NCI-H1417 (cell line): Measurements from ENCODE around the gene SERPINB6.
"Not testable (repeated sequence)": the region's sequence is repeated elsewhere in the genome, so short reads cannot be mapped to it uniquely, and the experiment has no call there.

Experiments
- DNase-seq, 3 experiments: peaks; one replicate each; lab custom pipeline; 2025; lab: John Stamatoyannopoulos, UW

The SERPINB6 gene

DNA sequence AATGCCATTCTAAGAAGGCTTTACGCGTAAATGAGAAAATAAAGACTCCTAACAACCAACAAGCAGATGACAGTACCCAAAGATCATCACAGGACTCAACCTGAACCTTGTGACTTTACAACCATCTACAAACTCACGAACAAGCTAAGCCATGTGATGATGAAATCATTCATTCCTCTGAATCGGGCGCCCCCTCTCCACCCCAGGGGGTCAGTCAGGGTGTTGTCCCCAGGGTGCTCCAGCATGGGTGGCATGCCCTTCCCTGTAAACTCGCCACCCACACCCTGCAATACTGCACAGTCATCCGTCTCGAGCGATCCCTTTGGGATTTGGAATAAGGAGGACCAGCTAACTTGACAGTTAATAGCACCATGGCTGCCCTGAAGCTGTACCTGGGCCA is 12.6 kb downstream of the SERPINB6 start:
- no peak for DNase-seq

DNA sequence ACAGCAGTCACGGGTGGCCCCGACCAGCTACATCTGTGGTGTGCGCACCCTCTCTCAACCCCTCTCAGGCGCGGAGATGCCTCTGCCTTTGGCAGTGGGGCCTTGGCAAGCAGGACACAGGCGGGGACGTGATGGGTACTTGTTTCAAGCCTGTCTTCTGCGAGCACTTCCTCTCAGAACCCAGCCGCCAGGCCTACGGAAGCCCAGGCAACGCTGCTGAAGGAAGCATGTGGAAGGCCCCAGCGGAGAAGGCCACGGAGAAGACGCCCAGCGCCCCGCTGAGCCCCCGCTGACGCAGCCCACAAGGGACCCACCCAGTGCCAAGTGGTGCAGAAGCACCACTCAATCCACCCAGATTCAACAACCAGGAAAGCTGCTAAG is 13.0 kb downstream of the SERPINB6 start:
- no peak for DNase-seq

DNA sequence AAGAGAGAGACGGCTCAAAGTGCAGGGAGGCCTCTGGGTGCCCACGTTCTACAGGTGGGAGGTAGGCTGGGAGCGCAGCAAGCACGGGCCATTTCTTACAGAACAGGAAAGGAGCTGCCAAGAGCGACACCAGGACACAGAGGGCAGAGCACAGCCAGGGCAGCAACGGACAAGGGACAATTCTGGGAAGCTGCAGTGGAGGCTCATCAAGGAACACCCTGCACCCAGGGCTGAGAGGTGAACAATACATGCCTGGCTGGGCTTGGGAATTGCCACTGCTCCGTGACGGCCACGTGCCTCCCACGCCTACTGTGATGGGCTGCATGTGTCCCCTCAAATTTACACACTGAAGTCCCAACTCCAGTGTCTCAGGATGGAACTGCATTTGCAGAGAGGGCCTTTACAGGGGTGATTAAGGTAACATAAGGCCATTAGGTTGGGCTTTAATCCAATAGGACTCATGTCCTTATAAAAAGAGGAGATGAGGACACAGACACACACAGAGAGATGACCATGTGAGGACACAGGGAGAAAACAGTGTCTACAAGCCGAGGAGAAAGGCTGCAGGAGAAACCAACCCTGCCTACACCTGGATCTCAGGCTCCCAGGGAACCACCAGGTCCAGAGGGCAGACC is 13.6 kb downstream of the SERPINB6 start:
- DNase-seq, result no peak

DNA sequence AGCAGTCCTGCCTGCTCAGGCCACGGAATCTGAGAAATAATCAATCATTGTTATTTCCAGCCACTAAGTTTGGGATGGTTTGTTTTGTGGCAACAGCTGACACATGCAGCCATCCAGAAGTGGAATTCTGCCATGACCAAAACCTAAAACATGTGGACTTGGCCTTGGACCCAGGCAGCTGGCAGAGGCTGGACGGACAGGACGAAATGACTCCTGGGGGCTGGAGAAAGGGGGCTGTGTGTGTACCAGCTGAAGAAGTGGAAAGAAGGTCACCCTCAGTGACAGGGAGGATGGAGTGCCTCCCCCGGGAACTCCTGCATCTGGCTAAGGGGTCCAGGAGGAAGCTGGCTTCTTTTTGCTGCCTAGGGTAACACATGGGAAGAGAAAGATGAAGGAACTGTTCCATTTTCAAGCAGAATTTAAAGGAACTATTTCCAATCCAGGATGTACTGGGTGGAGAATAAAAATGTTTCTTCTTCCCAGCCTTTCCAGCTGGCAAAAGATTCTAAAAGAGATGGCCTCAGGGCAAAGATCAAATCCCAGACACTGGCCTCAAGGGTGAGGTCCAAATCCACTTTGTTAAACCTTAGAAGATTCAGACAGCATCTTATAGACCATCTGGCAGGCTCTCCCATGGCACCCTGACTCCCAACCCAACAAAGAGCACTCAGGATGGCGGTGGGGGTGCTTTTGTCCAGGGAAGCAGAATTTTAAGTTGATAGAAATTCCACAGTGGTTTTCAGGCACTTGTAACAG is 14.3 kb downstream of the SERPINB6 start:
- no peak for DNase-seq

DNA sequence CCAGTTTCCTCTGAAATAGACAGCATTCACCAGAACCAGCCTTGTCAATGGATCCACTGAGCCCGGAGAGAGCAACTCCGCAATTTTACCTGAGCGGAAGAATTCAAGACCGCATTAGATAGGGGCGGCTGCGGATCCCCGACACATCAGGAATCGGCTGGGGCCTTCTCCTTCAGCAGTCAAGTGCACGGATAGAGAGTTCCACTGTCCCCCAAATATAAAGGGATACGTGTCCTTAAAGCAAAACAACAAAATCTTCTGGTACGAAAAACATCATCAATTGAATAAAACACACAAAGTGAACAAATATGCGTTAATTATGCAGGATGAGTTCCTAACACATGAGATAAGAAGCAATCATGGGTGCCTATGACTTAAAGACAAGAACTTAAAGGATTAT is 18.3 kb downstream of the SERPINB6 start:
- DNase-seq, result no peak

DNA sequence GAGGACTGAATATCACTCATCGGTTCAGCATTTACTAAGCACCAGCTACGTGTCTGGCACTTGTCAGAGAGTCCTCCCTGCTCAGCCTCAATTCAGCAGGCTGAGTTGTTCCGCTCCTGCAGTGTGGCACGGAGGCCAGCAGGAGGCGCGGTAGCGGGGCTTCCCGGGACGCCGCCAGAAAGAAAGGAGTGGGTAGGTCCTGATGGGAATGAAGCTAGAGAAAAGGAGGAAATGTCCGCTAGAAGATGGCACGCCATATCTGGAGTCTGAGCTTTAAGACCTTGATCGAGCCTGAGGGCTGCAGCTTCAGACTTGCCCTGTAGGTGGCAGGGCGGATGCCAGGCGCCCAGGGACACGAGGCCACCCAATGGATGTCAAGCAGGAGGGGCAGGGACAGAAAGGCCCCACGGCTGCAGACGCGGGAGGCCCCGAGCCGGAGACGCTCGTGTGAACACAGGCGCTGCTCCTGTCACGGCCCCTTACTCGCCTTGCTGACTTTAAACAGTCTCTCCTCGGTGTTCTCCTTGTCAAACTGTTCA is 18.7 kb downstream of the SERPINB6 start:
- DNase-seq, result peak; percentile 7 to 86 (median 31)

DNA sequence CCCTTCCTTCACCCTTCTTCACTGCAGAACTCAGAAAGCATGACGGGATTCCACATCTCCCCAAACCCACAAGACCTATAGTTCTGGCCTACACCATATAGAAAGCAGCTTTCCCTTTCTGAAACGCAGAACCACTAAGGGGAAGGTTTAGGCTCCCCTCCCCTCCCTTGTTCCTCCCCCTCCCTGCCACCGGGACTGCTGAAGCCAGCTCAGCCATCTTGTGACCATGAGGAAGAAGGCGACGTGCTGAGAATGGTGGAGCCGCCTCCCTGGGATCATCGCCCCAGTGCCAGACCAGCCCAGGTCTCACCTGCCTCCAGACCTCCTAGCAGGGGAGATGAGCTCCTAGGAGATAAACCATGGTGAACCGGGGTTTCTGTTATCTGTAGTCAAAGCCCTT is 19.6 kb downstream of the SERPINB6 start:
- DNase-seq, result no peak

DNA sequence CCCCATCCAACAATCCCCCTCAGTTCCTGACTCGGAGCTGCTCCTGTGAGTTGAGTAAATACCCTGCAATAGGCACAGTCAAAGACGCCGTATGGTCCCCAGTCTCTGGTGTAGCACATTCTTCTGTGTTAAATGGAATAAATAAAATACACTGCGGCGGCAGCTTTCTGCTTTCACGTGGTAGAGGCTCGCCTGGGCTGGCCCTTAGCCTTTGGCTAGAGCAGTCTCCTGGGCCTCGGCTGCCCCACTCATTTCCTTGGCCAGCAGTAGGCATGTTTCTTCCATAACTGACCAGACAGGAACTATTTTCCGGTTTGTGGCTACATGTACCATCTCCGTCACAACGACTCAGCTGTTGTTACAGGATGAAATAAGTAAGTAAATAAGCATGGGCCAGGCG is 20.7 kb downstream of the SERPINB6 start:
- DNase-seq, result no peak

DNA sequence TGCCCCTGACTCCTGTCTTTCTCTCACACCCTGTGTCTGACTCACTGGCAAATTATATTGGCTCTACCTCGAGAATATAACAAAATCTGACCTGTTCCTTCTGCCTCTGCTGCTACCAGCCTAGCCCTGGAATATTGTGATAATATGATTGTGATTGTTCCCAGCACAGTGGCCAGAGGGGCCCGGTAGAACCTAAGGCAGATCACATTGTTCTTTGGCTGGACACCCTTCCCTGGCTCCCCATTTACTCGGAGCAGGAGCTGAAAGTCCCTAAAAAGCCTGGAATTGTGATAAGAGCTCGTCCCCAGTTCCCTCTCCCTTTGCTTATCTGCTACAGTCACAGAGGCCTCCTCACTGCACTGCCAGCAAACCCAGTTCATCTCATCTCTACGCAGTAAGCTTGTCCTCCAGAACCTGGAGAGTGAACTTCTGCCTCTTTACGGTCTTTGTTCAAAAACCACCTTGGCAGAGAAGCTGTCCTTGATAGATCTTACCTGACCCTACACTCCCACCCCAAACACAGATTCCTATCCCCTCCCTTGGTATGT is 21.8 kb downstream of the SERPINB6 start:
- DNase-seq, result no peak

DNA sequence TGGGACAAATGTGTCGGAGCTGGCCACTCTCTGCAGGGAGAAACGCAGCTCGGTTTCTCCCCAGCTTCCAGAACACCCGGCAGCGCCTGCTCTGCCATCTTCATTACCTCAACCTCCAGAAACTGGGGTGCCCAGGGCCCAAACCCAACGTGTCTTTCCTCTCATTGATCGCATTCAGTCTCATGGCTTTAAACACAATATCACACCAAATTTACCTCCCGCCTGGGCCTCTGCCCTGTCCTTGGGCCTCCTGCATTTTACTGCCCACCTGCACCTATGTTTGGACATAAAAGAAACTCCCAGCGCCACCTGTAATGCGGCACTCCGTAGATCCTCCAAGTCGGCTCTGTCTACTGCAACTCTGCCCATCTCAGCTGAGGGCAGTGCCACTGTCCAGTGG is 22.2 kb downstream of the SERPINB6 start:
- DNase-seq, result no peak

DNA sequence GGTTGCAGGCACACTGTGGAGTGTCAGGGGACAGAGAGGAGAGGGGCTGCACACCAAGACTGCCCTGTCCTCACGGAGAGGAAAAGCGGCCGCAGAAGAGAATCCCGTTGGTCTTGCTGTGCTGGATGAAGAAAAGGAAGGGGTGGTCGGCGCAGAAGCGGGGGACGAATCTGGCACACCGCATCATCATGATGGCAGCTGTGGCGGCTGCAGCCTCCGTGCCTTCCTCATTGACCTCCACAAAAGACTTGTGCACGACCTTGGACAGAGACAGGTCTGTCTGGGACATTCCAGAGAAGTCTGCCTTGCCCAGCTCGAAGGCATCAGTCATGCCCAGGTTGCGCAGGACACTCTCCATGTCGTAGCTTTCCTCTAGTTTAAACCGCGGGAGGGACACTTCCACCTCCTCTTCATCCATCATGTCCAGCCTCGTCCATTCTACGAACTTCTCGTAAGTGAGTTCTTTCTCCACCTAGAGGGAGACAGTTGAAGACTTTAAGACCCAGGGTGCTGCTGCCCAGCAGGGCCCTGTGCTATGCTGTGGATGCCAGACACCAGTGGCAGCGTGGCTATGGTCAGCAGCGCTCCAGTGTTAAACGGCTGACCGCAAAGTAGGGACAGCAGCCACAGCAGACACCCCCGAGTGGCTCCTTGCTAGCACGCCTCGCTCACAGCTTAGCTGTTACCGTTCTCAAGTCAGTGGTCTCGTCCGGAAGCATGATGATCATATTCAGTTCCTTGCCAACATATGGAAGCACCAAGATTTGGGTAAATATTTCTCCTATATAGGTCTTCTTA is 22.9 kb downstream of the SERPINB6 start:
- no peak for DNase-seq

DNA sequence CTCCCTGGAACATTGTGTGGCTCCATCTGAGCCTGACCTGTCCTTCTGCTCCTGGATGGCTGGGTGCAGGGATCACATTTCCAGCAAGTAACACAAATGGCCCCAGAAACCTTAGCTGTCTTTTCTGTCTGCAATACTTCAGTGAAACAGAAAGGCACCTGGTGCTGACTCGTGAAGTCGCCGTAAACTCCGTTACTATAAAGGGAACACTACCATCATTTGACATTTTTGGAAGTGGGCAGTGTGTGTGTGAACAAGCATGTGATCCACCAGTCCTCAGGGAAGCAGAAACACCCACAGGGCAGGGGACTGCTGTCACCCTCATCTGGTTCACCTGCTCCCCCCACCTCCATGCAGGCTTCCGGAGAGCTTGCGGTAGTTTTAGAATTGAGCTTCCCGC is 23.9 kb downstream of the SERPINB6 start:
- DNase-seq, result no peak

DNA sequence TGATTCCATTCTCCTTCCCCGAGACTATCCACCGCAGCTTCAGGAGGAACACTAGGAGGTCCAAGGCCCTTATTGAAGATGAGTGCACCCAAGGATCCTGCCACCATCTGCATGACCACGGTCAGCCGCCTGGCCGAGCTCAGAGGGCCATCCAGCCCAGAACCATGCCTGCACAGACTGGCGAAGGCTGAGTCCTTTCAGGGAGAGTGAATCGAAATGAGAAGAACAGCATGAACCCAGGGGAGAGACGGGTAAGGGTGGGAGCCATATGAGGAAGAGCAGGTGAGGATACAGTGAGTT is 26.3 kb downstream of the SERPINB6 start:
- DNase-seq, result no peak

DNA sequence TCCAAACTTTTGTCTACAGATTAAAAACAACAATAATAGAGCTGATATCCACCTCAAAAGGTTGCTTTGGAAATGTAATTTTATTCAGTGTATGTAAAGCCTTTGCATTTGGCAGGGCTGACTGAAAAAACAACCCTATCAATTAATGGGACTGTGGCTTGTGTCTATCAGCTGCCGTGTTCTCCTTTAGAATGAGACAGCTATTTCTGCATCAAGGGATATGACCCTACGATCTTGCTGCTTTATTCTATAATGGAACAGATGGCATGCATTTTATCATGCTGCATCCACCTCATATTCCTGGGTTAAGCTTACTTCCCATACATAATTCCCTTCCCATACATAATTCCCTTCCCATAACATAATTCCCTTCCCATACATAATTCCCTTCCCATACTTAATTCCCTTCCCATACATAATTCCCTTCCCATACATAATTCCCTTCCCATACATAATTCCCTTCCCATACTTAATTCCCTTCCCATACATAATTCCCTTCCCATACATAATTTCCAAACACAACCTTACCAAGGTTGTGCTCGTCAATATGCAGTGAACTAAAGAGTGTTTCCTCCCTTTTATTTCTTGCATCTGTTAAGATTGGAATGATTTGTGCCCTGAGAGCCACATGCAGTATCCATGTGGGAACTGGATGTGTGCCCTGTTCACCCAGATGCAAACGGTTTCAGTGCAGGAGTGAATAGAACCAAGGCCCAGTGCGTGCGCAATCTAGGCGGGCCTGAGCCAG is 26.8 kb downstream of the SERPINB6 start:
- DNase-seq, result no peak

DNA sequence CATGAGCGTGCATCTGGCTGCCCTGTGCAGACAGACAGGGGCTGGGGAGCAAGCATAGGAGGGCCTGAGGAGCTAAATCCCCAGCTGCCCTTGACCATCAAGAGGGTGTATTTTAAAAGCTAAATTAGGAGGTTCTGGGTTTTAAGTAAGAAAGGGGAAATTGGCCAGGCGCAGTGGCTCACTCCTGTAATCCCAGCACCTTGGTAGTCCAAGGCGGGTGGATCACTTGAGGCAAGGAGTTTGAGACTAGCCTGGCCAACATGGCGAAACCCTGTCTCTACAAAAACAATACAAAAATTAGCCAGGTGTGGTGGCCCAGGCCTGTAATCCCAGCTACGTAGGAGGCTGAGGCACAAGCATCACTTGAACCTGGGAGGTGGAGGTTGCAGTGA is 27.8 kb downstream of the SERPINB6 start:
- no peak for DNase-seq

DNA sequence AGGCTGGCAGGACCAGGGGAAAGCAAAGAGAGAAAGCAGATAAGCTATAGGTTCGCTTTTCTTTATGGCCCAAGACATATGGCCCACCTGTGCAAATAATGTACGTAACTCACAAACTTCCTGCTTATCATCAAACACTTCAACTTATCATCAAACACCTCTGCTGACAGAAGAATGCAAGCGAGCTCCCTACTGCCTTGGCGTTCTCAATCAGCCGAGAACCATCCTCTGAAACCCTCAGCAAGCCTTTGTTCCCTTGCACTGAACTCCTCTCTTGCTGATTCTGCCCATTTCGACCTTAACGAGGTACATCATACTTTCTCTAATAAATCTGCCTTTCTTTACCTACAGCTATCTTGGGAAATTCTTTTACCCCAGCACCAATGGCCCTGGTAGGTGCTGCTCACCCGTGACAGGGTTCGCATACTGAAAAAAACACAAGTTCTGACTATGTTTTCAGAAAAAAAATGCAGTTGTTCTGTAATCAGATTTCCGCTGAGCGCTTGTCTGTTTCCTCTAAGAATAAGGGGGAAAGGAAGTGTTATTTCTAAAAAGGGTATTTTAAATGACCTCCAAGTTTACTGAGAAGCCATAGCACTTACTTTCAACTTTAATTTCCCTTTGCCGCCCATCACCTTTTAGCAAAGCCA is 28.3 kb downstream of the SERPINB6 start:
- no peak for DNase-seq

DNA sequence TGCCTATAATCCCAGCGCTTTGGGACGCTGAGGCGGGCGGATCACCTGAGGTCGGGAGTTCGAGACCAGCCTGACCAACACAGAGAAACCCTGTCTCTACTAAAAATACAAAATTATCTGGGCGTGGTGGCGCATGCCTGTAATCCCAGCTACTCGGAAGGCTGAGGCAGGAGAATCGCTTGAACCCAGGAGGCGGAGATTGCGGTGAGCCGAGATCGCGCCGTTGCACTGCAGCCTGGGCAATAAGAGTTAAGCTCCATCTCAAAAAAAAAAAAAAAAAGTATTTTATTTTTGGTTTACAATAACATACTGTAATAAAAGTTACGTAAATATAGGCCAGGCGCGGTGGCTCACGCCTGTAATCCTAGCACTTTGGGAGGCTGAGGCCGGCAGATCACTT is 29.3 kb downstream of the SERPINB6 start:
- not testable (repeated sequence) for DNase-seq

DNA sequence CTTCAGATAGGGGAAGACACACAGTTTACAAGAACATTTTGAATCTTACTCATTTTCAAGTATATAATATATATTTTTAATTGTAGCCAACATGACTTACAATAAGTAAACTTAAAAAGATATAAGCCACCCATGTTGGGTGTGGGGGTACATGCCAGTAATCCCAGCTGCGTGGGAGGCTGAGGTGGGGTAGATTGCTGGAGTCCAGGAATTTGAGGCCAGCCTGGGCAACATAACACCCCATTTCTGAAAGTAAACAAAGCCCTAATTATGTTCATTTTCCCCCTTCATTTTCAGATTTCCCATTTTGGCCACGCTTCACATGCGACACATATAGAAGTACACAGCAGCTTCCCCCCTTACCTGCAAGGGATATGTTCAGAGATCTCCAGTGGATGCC is 30.5 kb downstream of the SERPINB6 start:
- DNase-seq, result no peak

DNA sequence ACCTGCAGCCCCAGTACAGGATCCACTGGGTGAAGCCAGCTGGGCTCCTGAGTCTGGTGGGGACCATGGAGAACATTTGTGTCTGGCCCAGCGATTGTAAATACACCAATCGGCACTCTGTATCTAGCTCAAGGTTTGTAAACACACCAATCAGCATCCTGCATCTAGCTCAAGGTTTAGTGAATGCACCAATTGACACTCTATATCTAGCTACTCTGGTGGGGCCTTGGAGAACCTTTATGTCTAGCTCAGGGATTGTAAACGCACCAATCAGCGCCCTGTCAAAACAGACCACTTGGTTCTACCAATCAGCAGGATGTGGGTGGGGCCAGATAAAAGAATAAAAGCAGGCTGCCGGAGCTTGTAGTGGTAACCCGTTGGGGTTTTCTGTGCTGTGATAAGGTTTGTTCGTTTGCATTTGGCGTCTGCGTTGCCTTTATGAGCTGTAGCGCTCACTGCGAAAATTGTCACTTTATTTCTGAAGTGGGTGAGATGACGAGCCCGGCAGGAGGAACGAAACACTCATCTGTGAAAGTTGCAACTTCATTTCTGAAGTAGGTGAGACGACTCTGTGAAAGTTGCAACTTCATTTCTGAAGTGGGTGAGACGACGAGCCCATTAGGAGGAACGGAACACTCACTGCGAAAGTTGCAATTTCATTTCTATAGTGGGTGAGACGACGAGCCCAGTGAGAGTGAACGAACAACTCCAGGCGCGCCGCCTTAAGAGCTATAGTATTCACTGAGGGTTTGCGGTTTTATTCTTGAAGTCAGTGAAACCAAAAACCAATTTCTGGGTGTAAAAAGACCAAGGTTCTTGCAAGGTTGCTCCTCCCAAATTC is 31.1 kb downstream of the SERPINB6 start:
- no peak for DNase-seq

DNA sequence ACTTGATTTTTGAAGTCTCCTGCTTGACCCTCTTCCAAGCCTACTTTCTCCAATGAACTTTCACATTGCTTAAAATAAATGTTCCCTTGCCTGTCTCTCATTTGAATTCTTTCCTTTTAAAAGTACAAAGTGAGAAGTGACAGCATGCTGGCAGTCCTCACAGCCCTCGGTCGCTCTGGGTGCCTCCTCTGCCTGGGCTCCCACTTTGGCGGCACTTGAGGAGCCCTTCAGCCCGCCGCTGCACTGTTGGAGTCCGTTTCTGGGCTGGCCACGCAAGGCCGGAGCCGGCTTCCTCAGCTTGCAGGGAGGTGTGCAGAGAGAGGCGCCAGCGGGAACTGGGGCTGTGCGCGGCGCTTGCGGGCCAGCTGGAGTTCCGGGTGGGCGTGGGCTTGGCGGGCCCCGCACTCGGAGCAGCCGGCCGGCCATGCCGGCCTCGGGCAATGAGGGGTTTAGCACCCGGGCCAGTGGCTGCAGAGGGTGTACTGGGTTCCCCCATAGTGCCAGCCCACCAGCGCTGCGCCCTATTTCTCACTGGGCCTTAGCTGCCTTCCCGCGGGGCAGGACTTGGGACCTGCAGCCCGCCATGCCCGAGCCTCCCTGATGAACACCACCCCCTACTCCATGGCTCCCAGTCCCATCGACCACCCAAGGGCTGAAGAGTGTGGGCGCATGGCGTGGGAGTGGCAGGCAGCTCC is 31.9 kb downstream of the SERPINB6 start:
- no peak for DNase-seq
